Mesothelial cell of epicardium (in vitro differentiated cells): ENCODE measurements around the gene AHNAK. TPM values are rescaled to one million over a fixed set of nuclear protein-coding genes. Genes with fewer than 3 reads are reported as not detected.
A peak's percentile ranks its signal among the peaks of the same experiment; 100 is the strongest.

ENCODE experiments used
- DNase-seq, 2 experiments: peaks; one replicate each; pipeline ENCODE4 v3.0.0; 2021; ENCODE audit warnings: low spot score in 2 of 2; ENCODE audit not compliant: unreplicated experiment in 2 of 2
- H3K27ac Mint-ChIP-seq: 2 replicates; pipeline ENCODE4 v1.8.0; 2021; ENCODE audit warnings: mixed read lengths
- H3K27me3 Mint-ChIP-seq: 2 replicates; pipeline ENCODE4 v1.8.0; 2021; ENCODE audit warnings: low read depth, mixed read lengths
- H3K36me3 Mint-ChIP-seq: 2 replicates; pipeline ENCODE4 v1.8.0; 2021; ENCODE audit warnings: mixed read lengths
- H3K4me1 Mint-ChIP-seq: 2 replicates; pipeline ENCODE4 v1.8.0; 2021; ENCODE audit warnings: mixed read lengths
- H3K4me3 Mint-ChIP-seq: 2 replicates; pipeline ENCODE4 v1.8.0; 2021; ENCODE audit warnings: mild to moderate bottlenecking, moderate library complexity, mixed read lengths
- H3K9me3 Mint-ChIP-seq: 2 replicates; pipeline ENCODE4 v1.8.0; 2021; ENCODE audit warnings: mixed read lengths
- CTCF ChIP-seq: fragments of 200-600 bp; sonication (generic); IDR thresholded peaks from one replicate; pipeline ENCODE4 v1.5.0; 2021; ENCODE audit warnings: antibody characterized with exemption; ENCODE audit not compliant: unreplicated experiment
- total RNA-seq: library from RNA; stranded (reverse); gene quantifications from 3 replicates; pipeline ENCODE4 v1.2.1, GENCODE V29; 2021

AHNAK gene
- total RNA-seq, 1 donor from 2014 or later = 481 TPM

GRCh38 chr11:62508336-62509058 is 38.1 kb downstream of the AHNAK start:
- DNase-seq = peak in 1 of 2 experiments; percentile 47
- Mint-ChIP-seq H3K4me1 (peaks cover 42% of the 10 kb centered on the region), H3K36me3 (peaks cover 4% of the 10 kb centered on the region), H3K9me3 (no peaks in the 10 kb centered on the region), H3K4me3 (peak overlapping the region; percentile 28), H3K27me3 (peaks cover 9% of the 10 kb centered on the region), H3K27ac (peak overlapping the region; percentile 91)
- TF ChIP-seq CTCF = no peak

- H3K27ac Mint-ChIP-seq = no peak overlapping the region
- TF ChIP-seq CTCF = no peak
- peaks cover 42% of the 10 kb centered on the region for H3K4me1 Mint-ChIP-seq
- peaks cover 9% of the 10 kb centered on the region for H3K27me3 Mint-ChIP-seq
- no peak overlapping the region for H3K4me3 Mint-ChIP-seq
- H3K9me3 Mint-ChIP-seq = no peaks in the 10 kb centered on the region
- no peak for DNase-seq
- H3K36me3 Mint-ChIP-seq = peaks cover 3% of the 10 kb centered on the region
Observed at GRCh38 chr11:62507125-62507422, 39.5 kb downstream of the AHNAK start.

GRCh38 chr11:62506413-62507124 is 40.0 kb downstream of the AHNAK start:
- TF ChIP-seq CTCF = no peak
- no peak for DNase-seq
- H3K27ac Mint-ChIP-seq = peak overlapping the region; percentile 66
- peaks cover 47% of the 10 kb centered on the region for H3K4me1 Mint-ChIP-seq
- peaks cover 2% of the 10 kb centered on the region for H3K36me3 Mint-ChIP-seq
- H3K9me3 Mint-ChIP-seq = no peaks in the 10 kb centered on the region
- H3K27me3 Mint-ChIP-seq = peaks cover 13% of the 10 kb centered on the region
- H3K4me3 Mint-ChIP-seq = no peak overlapping the region

- Mint-ChIP-seq H3K4me1 (peaks cover 56% of the 10 kb centered on the region), H3K27ac (peak overlapping the region; percentile 21), H3K9me3 (no peaks in the 10 kb centered on the region), H3K36me3 (peaks cover 2% of the 10 kb centered on the region), H3K27me3 (peaks cover 13% of the 10 kb centered on the region), H3K4me3 (peak overlapping the region; percentile 36)
- TF ChIP-seq CTCF = no peak
- DNase-seq = no peak
Observed at GRCh38 chr11:62505440-62506091, 41.0 kb downstream of the AHNAK start.

- Mint-ChIP-seq H3K4me1 (peaks cover 61% of the 10 kb centered on the region), H3K36me3 (peaks cover 2% of the 10 kb centered on the region), H3K9me3 (no peaks in the 10 kb centered on the region), H3K27me3 (peaks cover 13% of the 10 kb centered on the region), H3K27ac (peak overlapping the region; percentile 21), H3K4me3 (no peak overlapping the region)
- DNase-seq = no peak
- TF ChIP-seq CTCF = no peak
Observed at GRCh38 chr11:62505059-62505439, 41.6 kb downstream of the AHNAK start.
